Body of pancreas (tissue), 4 donors: ENCODE data around the gene C1QTNF9.
"Not testable (repeated sequence)": the region's sequence is repeated elsewhere in the genome, so short reads cannot be mapped to it uniquely, and the experiment has no call there.

Experiments used
- CTCF ChIP-seq, 7 experiments: fragments of 450-650 bp in 4 of 7; fragments of 200-600 bp in 3 of 7; sonication (generic) in 3 of 7; IDR thresholded peaks; one replicate each; pipeline ENCODE4 v1.5.1; 2016 to 2019; ENCODE audit warnings: antibody characterized with exemption in 7 of 7
- POLR2A ChIP-seq, 3 donors: fragments of 450-650 bp; IDR thresholded peaks; one replicate each; pipeline ENCODE4 v1.6.1; 2016; ENCODE audit warnings: antibody characterized with exemption in 3 of 3, mild to moderate bottlenecking in 2 of 3

- TF ChIP-seq CTCF, POLR2A (IDR thresholded peaks at IDR 0.05): not testable (repeated sequence)
Measured at GRCh38 chr13:24317835-24318234, 8.5 kb downstream of the C1QTNF9 start.
